HepG2 (cell line): Measurements from ENCODE around the gene TECTB. TPM values are rescaled to one million over a fixed set of nuclear protein-coding genes. Genes with fewer than 3 reads are reported as not detected.

Source experiments
- ATAC-seq: fragments of 200-7000 bp; cut with Tn5 transposase; 3 replicates; pipeline ENCODE4 v1.9.1; 2020; ENCODE audit warnings: mild to moderate bottlenecking, moderate library complexity
- BruUV-seq: library from RNA; stranded (reverse); fragments of 400-500 nt; replicated peaks from 2 replicates; lab custom pipeline; 2021; lab: Mats Ljungman, UMichigan
- CTCF ChIA-PET: fragments of 300-600 bp; formaldehyde crosslinking; extraction: SDS; loops from one replicate; lab custom pipeline; 2021; ENCODE audit warnings: low total read pairs, inconsistent platforms, low intra/inter-chr PET ratio; lab: Yijun Ruan, JAX
- POLR2A ChIA-PET: fragments of 350-600 bp; sonication (Branson Sonifier 250); formaldehyde crosslinking; loops from one replicate; lab custom pipeline; 2020; ENCODE audit warnings: antibody characterized with exemption, inconsistent platforms; lab: Yijun Ruan, JAX
- DNase-seq: peaks from one replicate; pipeline ENCODE4 v3.0.0-alpha.2; 2015; ENCODE audit warnings: low spot score
- FAIRE-seq: peaks from 3 replicates; lab custom pipeline; 2011; peaks lifted over from hg19 to GRCh38; lab: Jason Lieb, UNC
- H2AFZ ChIP-seq: one replicate; pipeline ENCODE4 v1.6.1; 2011; ENCODE audit warnings: low read length, inconsistent platforms
- H3K27ac ChIP-seq: fragments of 300-600 bp; 3 replicates; pipeline ENCODE4 v1.8.0; 2011; ENCODE audit warnings: mixed run types, mild to moderate bottlenecking, mixed read lengths, low read length, inconsistent platforms; ENCODE audit not compliant: insufficient read depth; ENCODE audit errors: extremely low read length
- H3K27me3 ChIP-seq, 2 experiments: fragments of 200-600 bp in 1 of 2; 2 replicates in 1 of 2; 3 replicates in 1 of 2; pipeline versions ENCODE4 v1.6.0 to v1.8.0; 2011; ENCODE audit warnings: low read length in 2 of 2, mild to moderate bottlenecking in 2 of 2, moderate library complexity in 2 of 2, inconsistent platforms in 1 of 2; ENCODE audit not compliant: insufficient read depth in 2 of 2, control insufficient read depth in 1 of 2
- H3K36me3 ChIP-seq, 2 experiments: fragments of 200-600 bp in 1 of 2; replicated peaks in 1 of 2; 2 replicates in 1 of 2; 3 replicates in 1 of 2; pipeline versions ENCODE4 v1.5.1 to v1.8.0; 2011; ENCODE audit warnings: low read length in 2 of 2, inconsistent platforms in 1 of 2; ENCODE audit not compliant: insufficient read depth in 2 of 2, control insufficient read depth in 1 of 2
- H3K4me1 ChIP-seq: 2 replicates; pipeline ENCODE4 v1.5.1; 2012; ENCODE audit warnings: low read length, inconsistent platforms; ENCODE audit not compliant: insufficient read depth
- H3K4me2 ChIP-seq: 2 replicates; pipeline ENCODE4 v1.6.0; 2011; ENCODE audit warnings: low read depth, low read length, inconsistent platforms
- H3K4me3 ChIP-seq, 3 experiments: fragments of 200-600 bp in 1 of 3; sonication (generic), shearing (Covaris generic) in 1 of 3; replicated peaks in 1 of 3; 2 replicates each; pipeline ENCODE4 v1.5.1; 2011 to 2016; ENCODE audit warnings: low read length in 3 of 3, inconsistent platforms in 2 of 3, low read depth in 2 of 3, mild to moderate bottlenecking in 2 of 3, control low read depth in 1 of 3, mixed read lengths in 1 of 3; ENCODE audit not compliant: insufficient read depth in 1 of 3
- H3K79me2 ChIP-seq: one replicate; pipeline ENCODE4 v1.6.1; 2011; ENCODE audit warnings: low read length, inconsistent platforms; ENCODE audit not compliant: insufficient read depth
- H3K9ac ChIP-seq: 2 replicates; pipeline ENCODE4 v1.6.0; 2011; ENCODE audit warnings: mild to moderate bottlenecking, low read depth, low read length, inconsistent platforms; ENCODE audit not compliant: insufficient read depth
- H3K9me3 ChIP-seq: 2 replicates; pipeline ENCODE4 v1.5.1; 2012; ENCODE audit warnings: mild to moderate bottlenecking, low read length
- H4K20me1 ChIP-seq: 2 replicates; pipeline ENCODE4 v1.6.0; 2011; ENCODE audit warnings: inconsistent platforms, mild to moderate bottlenecking, low read length, moderate library complexity; ENCODE audit not compliant: insufficient read depth
- FOXA3 ChIP-seq: IDR thresholded peaks from 2 replicates; pipeline ENCODE4 v1.6.1; 2016; ENCODE audit warnings: missing genetic modification reagents, missing compliant biosample characterization
- KDM1A ChIP-seq: IDR thresholded peaks from 2 replicates; pipeline ENCODE4 v1.6.1; 2016; ENCODE audit warnings: missing compliant biosample characterization
- KMT2A ChIP-seq: sonication (generic); formaldehyde crosslinking; IDR thresholded peaks from 2 replicates; pipeline ENCODE4 v1.4.0; 2020; ENCODE audit warnings: missing genetic modification reagents
- MXI1 ChIP-seq: IDR thresholded peaks from 3 replicates; pipeline ENCODE4 v1.6.1; 2012; ENCODE audit warnings: low read depth, low read length, inconsistent platforms, borderline replicate concordance
- ZBTB7A ChIP-seq: sonication (generic); formaldehyde crosslinking; IDR thresholded peaks from 2 replicates; pipeline ENCODE4 v1.8.0; 2022; ENCODE audit warnings: mild to moderate bottlenecking, missing genetic modification reagents
- ZFP62 ChIP-seq: sonication (generic); formaldehyde crosslinking; IDR thresholded peaks from 2 replicates; pipeline ENCODE4 v1.4.0; 2020; ENCODE audit warnings: missing genetic modification reagents
- ZFP82 ChIP-seq: sonication (generic); formaldehyde crosslinking; IDR thresholded peaks from 2 replicates; pipeline ENCODE4 v1.5.1; 2020; ENCODE audit warnings: mild to moderate bottlenecking, missing genetic modification reagents, borderline replicate concordance
- ZFYVE20 ChIP-seq: sonication (generic); formaldehyde crosslinking; IDR thresholded peaks from 2 replicates; pipeline ENCODE4 v1.8.0; 2023; ENCODE audit warnings: low read depth, mild to moderate bottlenecking, moderate library complexity, missing genetic modification reagents, borderline replicate concordance
- ZMAT3 ChIP-seq: sonication (generic); formaldehyde crosslinking; conservative IDR thresholded peaks from 2 replicates; pipeline ENCODE4 v1.7.0; 2021; ENCODE audit warnings: missing genetic modification reagents
- ZNF253 ChIP-seq: sonication (generic); formaldehyde crosslinking; IDR thresholded peaks from 2 replicates; pipeline ENCODE4 v1.8.0; 2022; ENCODE audit warnings: mild to moderate bottlenecking, missing genetic modification reagents, borderline replicate concordance
- ZNF550 ChIP-seq: sonication (generic); formaldehyde crosslinking; IDR thresholded peaks from 2 replicates; pipeline ENCODE4 v1.4.0; 2020; ENCODE audit warnings: mild to moderate bottlenecking, missing genetic modification reagents, borderline replicate concordance
- ZNF556 ChIP-seq: sonication (generic); formaldehyde crosslinking; IDR thresholded peaks from 2 replicates; pipeline ENCODE4 v1.4.0; 2020; ENCODE audit warnings: mild to moderate bottlenecking, missing genetic modification reagents, borderline replicate concordance
- ZNF562 ChIP-seq: sonication (generic); formaldehyde crosslinking; IDR thresholded peaks from 2 replicates; pipeline ENCODE4 v1.8.0; 2022; ENCODE audit warnings: missing genetic modification reagents, borderline replicate concordance
- ZNF678 ChIP-seq: sonication (generic); formaldehyde crosslinking; IDR thresholded peaks from 2 replicates; pipeline ENCODE4 v1.4.0; 2020; ENCODE audit warnings: mild to moderate bottlenecking, missing genetic modification reagents
- ZNF780A ChIP-seq: sonication (generic); formaldehyde crosslinking; IDR thresholded peaks from 2 replicates; pipeline ENCODE4 v1.8.0; 2022; ENCODE audit warnings: mild to moderate bottlenecking, missing genetic modification reagents, moderate library complexity
- ZNF879 ChIP-seq: sonication (generic); formaldehyde crosslinking; IDR thresholded peaks from 2 replicates; pipeline ENCODE4 v1.8.1; 2023; ENCODE audit warnings: missing genetic modification reagents
- WGBS: methylation state at CpG from one replicate; pipeline ENCODE4 v1.1.6; 2017; ENCODE audit warnings: low lambda C conversion rate; 5-methylcytosine and 5-hydroxymethylcytosine counted together
- in situ Hi-C: cut with HindIII; loops from 2 replicates; pipeline ENCODE4 v1.10.0; 2017; ENCODE audit warnings: low pct_unique_long_range_greater_than_20kb; ENCODE audit not compliant: extremely low pct_ligation_motif_present
- intact Hi-C: fragments of 100-400 bp; cut with micrococcal nuclease; formaldehyde crosslinking; loops from one replicate; pipeline ENCODE4 v1.10.0; 2022; ENCODE audit not compliant: unreplicated experiment
- polyA plus RNA-seq, 8 experiments: library from polyadenylated mRNA; depleted of rRNA in 3 of 8; stranded (reverse) in 7 of 8; unstranded in 1 of 8; fragments of >200 nt; fragmentation: Illumina TruSeq in 4 of 8; extraction: Trizol in 4 of 8; gene quantifications; 2 replicates each; pipeline versions ENCODE4 v1.2.1 to v1.2.3, GENCODE V29; 2011 to 2016; ENCODE audit warnings: low read depth in 4 of 8, missing spikeins in 1 of 8, mixed read lengths in 1 of 8; ENCODE audit not compliant: insufficient read depth in 1 of 8
- total RNA-seq, 5 experiments: library from RNA; depleted of rRNA; stranded (reverse); fragments of >200 nt; fragmentation: Illumina TruSeq; extraction: Trizol; gene quantifications; 2 replicates each; pipeline ENCODE4 v1.2.3, GENCODE V29; 2016; ENCODE audit warnings: low read depth in 1 of 5
- TF ChIP-seq, protein P1 (sequence below): sonication (generic); formaldehyde crosslinking; IDR thresholded peaks from 2 replicates; pipeline ENCODE4 v1.4.0; 2020; ENCODE audit warnings: mild to moderate bottlenecking, missing genetic modification reagents
- TF ChIP-seq, protein P2 (sequence below): sonication (generic); formaldehyde crosslinking; IDR thresholded peaks from 2 replicates; pipeline ENCODE4 v1.4.0; 2020; ENCODE audit warnings: mild to moderate bottlenecking, missing genetic modification reagents
- TF ChIP-seq, protein P3 (sequence below): sonication (generic); formaldehyde crosslinking; IDR thresholded peaks from 2 replicates; pipeline ENCODE4 v1.4.0; 2020; ENCODE audit warnings: mild to moderate bottlenecking, missing genetic modification reagents
- TF ChIP-seq, protein P4 (sequence below): sonication (generic); formaldehyde crosslinking; IDR thresholded peaks from 2 replicates; pipeline ENCODE4 v1.5.0; 2020; ENCODE audit warnings: missing genetic modification reagents, mild to moderate bottlenecking, borderline replicate concordance
- TF ChIP-seq, protein P5 (sequence below), 2 experiments: sonication (generic) in 1 of 2; formaldehyde crosslinking in 1 of 2; IDR thresholded peaks; 2 replicates each; pipeline versions ENCODE4 v1.4.0 to v1.6.1; 2018 to 2020; ENCODE audit warnings: missing genetic modification reagents in 2 of 2, borderline replicate concordance in 1 of 2, low read depth in 1 of 2, mild to moderate bottlenecking in 1 of 2, missing biosample characterization in 1 of 2

The TECTB gene
- total and polyA plus RNA-seq, 2 of the 13 experiments (the other 11 are each of a cell fraction or from before 2014, with no cell fraction given) = 0.78 to 1.8 TPM

DNA sequence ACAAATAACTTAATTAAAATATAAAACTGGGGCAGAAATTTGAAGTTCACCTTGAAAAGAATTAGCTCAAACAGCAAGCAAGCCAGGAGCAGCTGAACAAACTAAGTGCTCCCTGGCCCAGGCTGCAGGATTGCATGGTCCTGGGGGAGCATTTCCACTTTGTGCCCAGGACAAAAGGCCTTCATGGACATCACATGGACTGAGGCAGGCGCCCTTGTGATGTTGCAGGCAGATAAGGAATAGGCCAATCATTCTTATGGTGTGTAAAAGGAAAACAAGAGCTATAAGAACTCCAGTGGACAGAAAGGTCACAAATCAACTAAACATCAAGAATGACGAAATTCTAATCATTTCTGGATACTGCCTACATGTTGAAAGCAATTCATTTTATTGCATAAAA, 17.5 kb upstream of the TECTB start:
- Histone ChIP-seq H3K79me2 (no peaks in the 10 kb centered on the region), H3K9ac (no peak overlapping the region), H3K4me2 (no peak overlapping the region), H3K4me3 (no peak overlapping the region), H2AFZ (no peak overlapping the region), H3K4me1 (peaks cover 56% of the 10 kb centered on the region), H3K27me3 (no peaks in the 10 kb centered on the region), H3K9me3 (peaks cover 11% of the 10 kb centered on the region), H4K20me1 (no peaks in the 10 kb centered on the region), H3K36me3 (no peaks in the 10 kb centered on the region), H3K27ac (peak overlapping the region; percentile 98)
- peak; percentile 53 for ATAC-seq
- ChIA-PET CTCF (no interaction called here), POLR2A (interaction anchor here (0.7 to 2.6 kb wide), 5 partner anchors 9 to 39 kb away, joined by 3 to 24 read pairs (median 4); no protein-coding TSS in a partner anchor)
- BruUV-seq = no TSS peak
- intact Hi-C loops = no loop called here
- in situ Hi-C loops = no loop called here
- peak; percentile 18 for FAIRE-seq
- WGBS = 51% methylated on average over 2 of the region's 2 CpGs
- DNase-seq = peak; percentile 85
- no peak for TF ChIP-seq KDM1A (CRISPR knock-in tag)
- TF ChIP-seq, protein P1, sequence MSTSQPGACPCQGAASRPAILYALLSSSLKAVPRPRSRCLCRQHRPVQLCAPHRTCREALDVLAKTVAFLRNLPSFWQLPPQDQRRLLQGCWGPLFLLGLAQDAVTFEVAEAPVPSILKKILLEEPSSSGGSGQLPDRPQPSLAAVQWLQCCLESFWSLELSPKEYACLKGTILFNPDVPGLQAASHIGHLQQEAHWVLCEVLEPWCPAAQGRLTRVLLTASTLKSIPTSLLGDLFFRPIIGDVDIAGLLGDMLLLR (CRISPR knock-in tag) = no peak
- no peak for TF ChIP-seq ZMAT3
- no peak for TF ChIP-seq ZFP82
- no peak for TF ChIP-seq ZNF879 (CRISPR knock-in tag)
- TF ChIP-seq ZFYVE20 (CRISPR knock-in tag) = no peak
- TF ChIP-seq, protein P2, sequence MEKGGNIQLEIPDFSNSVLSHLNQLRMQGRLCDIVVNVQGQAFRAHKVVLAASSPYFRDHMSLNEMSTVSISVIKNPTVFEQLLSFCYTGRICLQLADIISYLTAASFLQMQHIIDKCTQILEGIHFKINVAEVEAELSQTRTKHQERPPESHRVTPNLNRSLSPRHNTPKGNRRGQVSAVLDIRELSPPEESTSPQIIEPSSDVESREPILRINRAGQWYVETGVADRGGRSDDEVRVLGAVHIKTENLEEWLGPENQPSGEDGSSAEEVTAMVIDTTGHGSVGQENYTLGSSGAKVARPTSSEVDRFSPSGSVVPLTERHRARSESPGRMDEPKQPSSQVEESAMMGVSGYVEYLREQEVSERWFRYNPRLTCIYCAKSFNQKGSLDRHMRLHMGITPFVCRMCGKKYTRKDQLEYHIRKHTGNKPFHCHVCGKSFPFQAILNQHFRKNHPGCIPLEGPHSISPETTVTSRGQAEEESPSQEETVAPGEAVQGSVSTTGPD (CRISPR knock-in tag) = no peak
- TF ChIP-seq, protein P3, sequence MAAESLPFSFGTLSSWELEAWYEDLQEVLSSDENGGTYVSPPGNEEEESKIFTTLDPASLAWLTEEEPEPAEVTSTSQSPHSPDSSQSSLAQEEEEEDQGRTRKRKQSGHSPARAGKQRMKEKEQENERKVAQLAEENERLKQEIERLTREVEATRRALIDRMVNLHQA (CRISPR knock-in tag) = no peak
- TF ChIP-seq ZNF678 = no peak
- peak; percentile 80 for TF ChIP-seq FOXA3 (CRISPR knock-in tag)
- TF ChIP-seq KMT2A (CRISPR knock-in tag) = no peak
- TF ChIP-seq ZNF562 = no peak
- no peak for TF ChIP-seq ZNF780A (CRISPR knock-in tag)
- no peak for TF ChIP-seq ZFP62 (CRISPR knock-in tag)
- TF ChIP-seq ZBTB7A (CRISPR knock-in tag) = no peak
- TF ChIP-seq ZNF550 (CRISPR knock-in tag) = no peak
- TF ChIP-seq, protein P4, sequence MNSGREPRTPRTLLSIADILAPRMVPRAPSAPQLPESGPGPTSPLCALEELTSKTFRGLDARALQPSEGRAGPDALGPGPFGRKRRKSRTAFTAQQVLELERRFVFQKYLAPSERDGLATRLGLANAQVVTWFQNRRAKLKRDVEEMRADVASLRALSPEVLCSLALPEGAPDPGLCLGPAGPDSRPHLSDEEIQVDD = no peak
- TF ChIP-seq MXI1 = no peak
- TF ChIP-seq ZNF556 (CRISPR knock-in tag) = no peak
- TF ChIP-seq, protein P5, sequence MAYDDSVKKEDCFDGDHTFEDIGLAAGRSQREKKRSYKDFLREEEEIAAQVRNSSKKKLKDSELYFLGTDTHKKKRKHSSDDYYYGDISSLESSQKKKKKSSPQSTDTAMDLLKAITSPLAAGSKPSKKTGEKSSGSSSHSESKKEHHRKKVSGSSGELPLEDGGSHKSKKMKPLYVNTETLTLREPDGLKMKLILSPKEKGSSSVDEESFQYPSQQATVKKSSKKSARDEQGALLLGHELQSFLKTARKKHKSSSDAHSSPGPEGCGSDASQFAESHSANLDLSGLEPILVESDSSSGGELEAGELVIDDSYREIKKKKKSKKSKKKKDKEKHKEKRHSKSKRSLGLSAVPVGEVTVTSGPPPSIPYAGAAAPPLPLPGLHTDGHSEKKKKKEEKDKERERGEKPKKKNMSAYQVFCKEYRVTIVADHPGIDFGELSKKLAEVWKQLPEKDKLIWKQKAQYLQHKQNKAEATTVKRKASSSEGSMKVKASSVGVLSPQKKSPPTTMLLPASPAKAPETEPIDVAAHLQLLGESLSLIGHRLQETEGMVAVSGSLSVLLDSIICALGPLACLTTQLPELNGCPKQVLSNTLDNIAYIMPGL (CRISPR knock-in tag; IDR thresholded peaks at IDR 0.05; ENCODE audit: borderline replicate concordance in 1 of 2, low read depth in 1 of 2) = no peak
- no peak for TF ChIP-seq ZNF253 (CRISPR knock-in tag)
